ENCODE measurements around the gene PIGV. TPM values are rescaled to one million over a fixed set of nuclear protein-coding genes. Genes with fewer than 3 reads are reported as not detected.

The PIGV gene
- total RNA-seq, 2 experiments from 2014 or later: 3.8 to 4.7 TPM

GRCh38 chr1:26740952-26741351 is 46.8 kb upstream of the PIGV start:
- CTCF ChIA-PET: interaction anchor here (1.1 kb wide), 1 partner anchor 48 kb away, joined by 3 read pairs; no protein-coding TSS in a partner anchor

GRCh38 chr1:26743426-26744059 is 44.2 kb upstream of the PIGV start:
- DNase-seq (no peak), ATAC-seq (ENCODE audit: poor library complexity) (no peak)
- H3K4me1 ChIP-seq (ENCODE audit: insufficient read depth, low read length): peaks cover 91% of the 10 kb centered on the region
- H3K9me3 ChIP-seq (ENCODE audit: control insufficient read depth in 1 of 2, insufficient read depth in 1 of 2, low read length in 2 of 2): no peaks in the 10 kb centered on the region
- H3K36me3 Mint-ChIP-seq (ENCODE audit: low read depth): peaks cover 77% of the 10 kb centered on the region
- H3K27ac ChIP-seq (ENCODE audit: low read depth in 1 of 2, low read length in 2 of 2): peak overlapping the region; percentile 72 to 80
- ChIA-PET CTCF (interaction anchor here (0.8 to 2.2 kb wide), 9 partner anchors 11 to 142 kb away, joined by 3 to 8 read pairs (median 4); no protein-coding TSS in a partner anchor), POLR2A (interaction anchor here (0.6 to 11.0 kb wide), 13 partner anchors 11 to 157 kb away, joined by 3 to 202 read pairs (median 4); partner anchors contain the start of genes ARID1A, GPATCH3 and PIGV)
- TF ChIP-seq CTCF (IDR thresholded peaks at IDR 0.05): no peak
- peaks cover 52% of the 10 kb centered on the region for H3K36me3 ChIP-seq (ENCODE audit: insufficient read depth, low read length)
- H3K27me3 ChIP-seq (ENCODE audit: control insufficient read depth in 1 of 2, insufficient read depth in 2 of 2, low read length in 2 of 2): no peaks in the 10 kb centered on the region
- peak overlapping the region; percentile 27 for H3K4me3 ChIP-seq (ENCODE audit: low read length)
- H3K4me1 Mint-ChIP-seq (ENCODE audit: low read depth): peaks cover 89% of the 10 kb centered on the region
- H3K27ac Mint-ChIP-seq: peak overlapping the region; percentile 87
- H3K9me3 Mint-ChIP-seq: no peaks in the 10 kb centered on the region
- intact Hi-C loops (cut with DNase I, micrococcal nuclease): loop anchor here (2.0 kb wide), 4 partner anchors 43 to 51 kb away; partner anchors contain the start of genes ARID1A (in 1 of the 2) and PIGV (in 1 of the 2)
- no peaks in the 10 kb centered on the region for H3K27me3 Mint-ChIP-seq
- peak overlapping the region; percentile 57 for H3K4me3 Mint-ChIP-seq

More at GRCh38 chr1:26740952-26741351, 46.8 kb upstream of the PIGV start:
- no peak for DNase-seq
- ATAC-seq (ENCODE audit: poor library complexity): no peak
- Mint-ChIP-seq H3K36me3 (ENCODE audit: low read depth) (peaks cover 61% of the 10 kb centered on the region), H3K9me3 (no peaks in the 10 kb centered on the region), H3K4me3 (no peak overlapping the region), H3K27me3 (no peaks in the 10 kb centered on the region), H3K4me1 (ENCODE audit: low read depth) (peaks cover 70% of the 10 kb centered on the region), H3K27ac (peak overlapping the region; percentile 87)
- H3K27me3 ChIP-seq (ENCODE audit: control insufficient read depth in 1 of 2, insufficient read depth in 2 of 2, low read length in 2 of 2): no peaks in the 10 kb centered on the region
- TF ChIP-seq CTCF (IDR thresholded peaks at IDR 0.05): no peak
- POLR2A ChIA-PET: interaction anchor here (2.6 to 11.0 kb wide), 2 partner anchors 17 to 43 kb away, joined by 12 to 202 read pairs; partner anchors contain the start of gene ARID1A
- intact Hi-C loops (cut with DNase I, micrococcal nuclease): no loop called here
- H3K9me3 ChIP-seq (ENCODE audit: control insufficient read depth in 1 of 2, insufficient read depth in 1 of 2, low read length in 2 of 2): no peaks in the 10 kb centered on the region
- peaks cover 48% of the 10 kb centered on the region for H3K36me3 ChIP-seq (ENCODE audit: insufficient read depth, low read length)
- no peak overlapping the region for H3K4me3 ChIP-seq (ENCODE audit: low read length)
- H3K27ac ChIP-seq (ENCODE audit: low read depth in 1 of 2, low read length in 2 of 2): peak overlapping the region in 1 of 2 donors; percentile 48
- H3K4me1 ChIP-seq (ENCODE audit: insufficient read depth, low read length): peaks cover 81% of the 10 kb centered on the region

DNA sequence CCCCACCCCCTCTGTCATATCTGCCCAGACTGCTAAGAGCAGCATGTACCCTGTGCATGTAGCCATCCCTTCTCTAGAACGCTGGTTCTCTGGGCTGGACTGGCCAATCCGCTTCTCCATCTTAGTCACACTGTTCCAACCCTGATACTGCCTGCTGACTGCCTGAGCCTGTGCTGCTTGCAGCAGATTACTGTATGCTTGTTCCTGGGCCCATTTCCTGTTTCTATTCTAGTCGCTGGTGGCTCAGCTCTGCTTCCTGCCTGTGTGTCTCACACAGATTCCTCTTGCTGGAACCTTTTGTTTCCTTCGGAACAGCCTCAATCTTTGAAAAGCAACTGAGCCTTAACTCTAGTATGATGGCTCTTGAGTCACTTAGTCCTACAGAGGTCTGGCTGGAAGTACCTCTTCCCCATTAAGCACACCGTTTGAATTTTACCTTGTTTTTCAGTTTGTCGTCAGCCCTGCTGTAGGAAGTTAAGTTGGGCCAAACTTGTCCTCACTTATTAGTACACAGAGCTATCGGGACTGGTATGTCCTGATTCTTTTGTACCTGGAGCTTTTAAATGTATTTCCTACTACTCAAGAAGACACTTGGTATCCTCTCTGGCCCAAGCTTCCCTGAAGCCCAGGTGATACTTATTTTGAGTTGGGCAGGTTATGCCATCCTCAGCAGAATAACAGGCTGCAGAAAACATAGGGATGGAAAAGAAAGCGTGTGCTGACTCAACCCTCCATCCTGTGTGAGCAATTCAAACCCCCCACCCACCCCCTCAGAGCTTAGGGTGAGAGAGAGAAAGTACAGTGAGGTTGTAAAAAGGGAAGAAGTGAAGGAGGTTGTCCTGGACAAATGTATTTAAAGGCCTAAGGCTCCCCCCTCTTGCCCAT is 43.4 kb upstream of the PIGV start:
- peak; percentile 94 for ATAC-seq (ENCODE audit: poor library complexity)
- TF ChIP-seq CTCF (IDR thresholded peaks at IDR 0.05): no peak
- Histone ChIP-seq H3K9me3 (ENCODE audit: control insufficient read depth in 1 of 2, insufficient read depth in 1 of 2, low read length in 2 of 2) (no peaks in the 10 kb centered on the region), H3K36me3 (ENCODE audit: insufficient read depth, low read length) (peaks cover 56% of the 10 kb centered on the region), H3K27me3 (ENCODE audit: control insufficient read depth in 1 of 2, insufficient read depth in 2 of 2, low read length in 2 of 2) (no peaks in the 10 kb centered on the region), H3K4me3 (ENCODE audit: low read length) (peak overlapping the region; percentile 27), H3K4me1 (ENCODE audit: insufficient read depth, low read length) (peaks cover 88% of the 10 kb centered on the region), H3K27ac (ENCODE audit: low read depth in 1 of 2, low read length in 2 of 2) (peak overlapping the region; percentile 72 to 80)
- H3K36me3 Mint-ChIP-seq (ENCODE audit: low read depth): peaks cover 78% of the 10 kb centered on the region
- H3K9me3 Mint-ChIP-seq: no peaks in the 10 kb centered on the region
- DNase-seq: peak; percentile 53 to 96 (median 70)
- peak overlapping the region; percentile 57 for H3K4me3 Mint-ChIP-seq
- peak overlapping the region; percentile 87 for H3K27ac Mint-ChIP-seq
- peaks cover 89% of the 10 kb centered on the region for H3K4me1 Mint-ChIP-seq (ENCODE audit: low read depth)
- ChIA-PET CTCF (interaction anchor here (0.6 to 2.2 kb wide), 11 partner anchors 12 to 142 kb away, joined by 3 to 8 read pairs (median 4); partner anchors contain the start of gene PIGV), POLR2A (interaction anchor here (0.7 to 11.0 kb wide), 11 partner anchors 10 to 156 kb away, joined by 3 to 202 read pairs (median 4); partner anchors contain the start of genes ARID1A, GPATCH3 and PIGV)
- intact Hi-C loops (cut with DNase I, micrococcal nuclease): loop anchor here (2.0 kb wide), 4 partner anchors 42 to 52 kb away; partner anchors contain the start of genes ARID1A (in 1 of the 2) and PIGV (in 1 of the 2)
- H3K27me3 Mint-ChIP-seq: no peaks in the 10 kb centered on the region
